GM13977 (cell line): ENCODE results near the gene MIER2.

ENCODE experiments used
- DNase-seq: peaks from one replicate; pipeline ENCODE4 v3.0.0; 2012; ENCODE audit warnings: low spot score
- in situ Hi-C: fragments of 300-500 bp; cut with MboI; formaldehyde crosslinking; loops from one replicate; pipeline ENCODE4 v1.12.0; 2022; ENCODE audit warnings: low sequenced_read_pairs, low pct_unique_long_range_greater_than_20kb, mixed read lengths, inconsistent platforms; ENCODE audit not compliant: unreplicated experiment
- TF ChIP-seq, protein P1 (sequence below): IDR thresholded peaks from 2 replicates; pipeline ENCODE4 v1.5.1; 2012; ENCODE audit warnings: mild to moderate bottlenecking, control low read depth; ENCODE audit not compliant: insufficient read depth; ENCODE audit errors: extremely low read depth, missing control alignments

Gene MIER2

DNA sequence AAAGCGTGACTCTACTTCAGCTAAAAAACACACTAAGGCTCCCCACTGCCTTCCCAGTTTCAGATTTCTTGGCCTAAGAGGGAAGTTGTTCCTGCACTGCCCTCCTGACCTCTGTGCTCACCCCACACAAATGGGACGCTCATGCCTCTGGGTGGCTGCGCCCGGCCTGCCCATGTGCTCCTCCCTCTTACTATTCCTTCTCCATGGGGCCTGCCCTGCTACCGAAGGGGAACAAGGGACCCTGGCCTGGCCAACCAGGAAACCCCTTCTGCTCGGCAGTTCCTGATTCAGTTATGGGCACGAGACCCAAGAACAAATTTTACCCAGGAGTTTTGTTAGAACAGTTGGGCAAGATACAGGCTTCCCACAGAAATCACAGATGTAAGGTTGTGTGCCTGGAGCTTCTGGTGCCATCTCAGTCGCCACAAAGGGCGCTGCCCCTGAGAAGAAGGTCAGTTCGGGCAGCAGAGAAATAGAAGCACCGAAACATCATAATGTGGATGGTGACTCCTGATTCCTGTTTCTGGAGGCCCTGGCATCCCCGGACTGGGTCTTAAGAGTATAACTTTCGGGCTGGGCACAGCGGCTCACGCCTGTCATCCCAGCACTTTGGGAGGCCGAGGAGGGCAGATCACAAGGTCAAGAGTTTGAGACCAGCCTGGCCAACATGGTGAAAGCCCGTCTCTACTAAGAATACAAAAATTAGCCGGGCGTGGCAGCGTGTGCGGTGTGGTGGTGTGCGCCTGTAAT, 47.9 kb downstream of the MIER2 start:
- in situ Hi-C loops: no loop called here
- TF ChIP-seq, protein P1, sequence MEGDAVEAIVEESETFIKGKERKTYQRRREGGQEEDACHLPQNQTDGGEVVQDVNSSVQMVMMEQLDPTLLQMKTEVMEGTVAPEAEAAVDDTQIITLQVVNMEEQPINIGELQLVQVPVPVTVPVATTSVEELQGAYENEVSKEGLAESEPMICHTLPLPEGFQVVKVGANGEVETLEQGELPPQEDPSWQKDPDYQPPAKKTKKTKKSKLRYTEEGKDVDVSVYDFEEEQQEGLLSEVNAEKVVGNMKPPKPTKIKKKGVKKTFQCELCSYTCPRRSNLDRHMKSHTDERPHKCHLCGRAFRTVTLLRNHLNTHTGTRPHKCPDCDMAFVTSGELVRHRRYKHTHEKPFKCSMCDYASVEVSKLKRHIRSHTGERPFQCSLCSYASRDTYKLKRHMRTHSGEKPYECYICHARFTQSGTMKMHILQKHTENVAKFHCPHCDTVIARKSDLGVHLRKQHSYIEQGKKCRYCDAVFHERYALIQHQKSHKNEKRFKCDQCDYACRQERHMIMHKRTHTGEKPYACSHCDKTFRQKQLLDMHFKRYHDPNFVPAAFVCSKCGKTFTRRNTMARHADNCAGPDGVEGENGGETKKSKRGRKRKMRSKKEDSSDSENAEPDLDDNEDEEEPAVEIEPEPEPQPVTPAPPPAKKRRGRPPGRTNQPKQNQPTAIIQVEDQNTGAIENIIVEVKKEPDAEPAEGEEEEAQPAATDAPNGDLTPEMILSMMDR: no peak
- no peak for DNase-seq

- in situ Hi-C loops: no loop called here
- TF ChIP-seq, protein P1: no peak
- no peak for DNase-seq
Measured at GRCh38 chr19:295687-296370, 48.8 kb downstream of the MIER2 start.

GRCh38 chr19:294946-295686, 49.5 kb downstream of the MIER2 start:
- TF ChIP-seq, protein P1: peak; percentile 91
- in situ Hi-C loops: no loop called here
- peak; percentile 84 for DNase-seq

- no peak for DNase-seq
- in situ Hi-C loops: no loop called here
- TF ChIP-seq, protein P1: no peak
Measured at GRCh38 chr19:294341-294945, 50.2 kb downstream of the MIER2 start.

GRCh38 chr19:293436-294110, 51.0 kb downstream of the MIER2 start:
- TF ChIP-seq, protein P1: no peak
- in situ Hi-C loops: no loop called here

GRCh38 chr19:292951-293350, 51.6 kb downstream of the MIER2 start:
- TF ChIP-seq, protein P1: no peak
- in situ Hi-C loops: no loop called here
- DNase-seq: no peak

More at GRCh38 chr19:293436-294110, 51.0 kb downstream of the MIER2 start:
- DNase-seq: no peak
